Neural cell (in vitro differentiated cells): ENCODE measurements around the gene USF1.

ENCODE experiments used
- SMC3 ChIP-seq: fragments of 450-650 bp; conservative IDR thresholded peaks from 2 replicates; pipeline ENCODE4 v1.6.1; 2014; ENCODE audit warnings: antibody characterized with exemption, mild to moderate bottlenecking, moderate library complexity; ENCODE audit not compliant: poor library complexity
- TAF1 ChIP-seq: IDR thresholded peaks from 2 replicates; pipeline ENCODE4 v1.6.1; 2012; ENCODE audit warnings: low read depth
- TF ChIP-seq, protein P1 (sequence below): fragments of 450-650 bp; IDR thresholded peaks from 2 replicates; pipeline ENCODE4 v1.5.1; 2014; ENCODE audit warnings: antibody characterized with exemption, mild to moderate bottlenecking, moderate library complexity; ENCODE audit not compliant: poor library complexity, severe bottlenecking

DNA sequence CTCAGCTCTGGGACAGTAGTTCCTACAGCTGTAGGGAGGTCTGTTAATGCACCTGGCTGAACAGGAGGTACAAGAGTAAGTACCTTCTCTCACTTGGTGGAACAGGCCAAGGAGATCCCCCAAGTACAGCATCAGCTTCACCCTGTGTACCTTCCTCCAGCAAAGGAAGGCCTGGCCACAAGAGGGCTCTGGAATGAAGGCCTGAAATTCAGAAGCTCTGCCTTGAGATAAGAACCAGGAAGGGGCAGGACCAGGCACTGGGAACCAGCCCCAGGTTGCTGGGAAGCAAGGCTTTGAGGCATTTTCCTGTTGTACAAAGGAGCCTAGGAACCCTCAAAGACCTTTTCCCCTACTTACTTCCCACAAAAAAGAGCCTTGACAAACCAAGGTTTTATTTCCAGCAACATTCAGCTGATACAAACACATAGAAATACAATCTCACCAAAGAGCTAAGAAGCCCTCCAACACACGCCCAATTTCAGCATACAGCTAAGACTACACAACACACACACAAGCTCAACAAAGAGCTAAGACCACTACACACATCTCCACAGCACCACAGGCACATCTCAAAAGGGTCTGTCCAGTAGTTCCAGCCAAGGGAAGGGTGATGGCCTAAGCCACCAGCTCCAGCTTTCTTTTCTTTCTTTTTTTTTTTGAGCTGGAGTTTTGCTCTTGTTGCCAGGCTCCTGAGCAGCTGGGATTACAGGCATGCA lies 48.3 kb downstream of the USF1 start:
- TF ChIP-seq, protein P1, sequence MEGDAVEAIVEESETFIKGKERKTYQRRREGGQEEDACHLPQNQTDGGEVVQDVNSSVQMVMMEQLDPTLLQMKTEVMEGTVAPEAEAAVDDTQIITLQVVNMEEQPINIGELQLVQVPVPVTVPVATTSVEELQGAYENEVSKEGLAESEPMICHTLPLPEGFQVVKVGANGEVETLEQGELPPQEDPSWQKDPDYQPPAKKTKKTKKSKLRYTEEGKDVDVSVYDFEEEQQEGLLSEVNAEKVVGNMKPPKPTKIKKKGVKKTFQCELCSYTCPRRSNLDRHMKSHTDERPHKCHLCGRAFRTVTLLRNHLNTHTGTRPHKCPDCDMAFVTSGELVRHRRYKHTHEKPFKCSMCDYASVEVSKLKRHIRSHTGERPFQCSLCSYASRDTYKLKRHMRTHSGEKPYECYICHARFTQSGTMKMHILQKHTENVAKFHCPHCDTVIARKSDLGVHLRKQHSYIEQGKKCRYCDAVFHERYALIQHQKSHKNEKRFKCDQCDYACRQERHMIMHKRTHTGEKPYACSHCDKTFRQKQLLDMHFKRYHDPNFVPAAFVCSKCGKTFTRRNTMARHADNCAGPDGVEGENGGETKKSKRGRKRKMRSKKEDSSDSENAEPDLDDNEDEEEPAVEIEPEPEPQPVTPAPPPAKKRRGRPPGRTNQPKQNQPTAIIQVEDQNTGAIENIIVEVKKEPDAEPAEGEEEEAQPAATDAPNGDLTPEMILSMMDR = peak; percentile 8
- peak; percentile 15 for TF ChIP-seq SMC3
- TF ChIP-seq TAF1 = no peak
